Stomach (tissue), 4 donors: ENCODE measurements around the gene TEX30.

ENCODE experiments used
- CTCF ChIP-seq, 7 experiments: fragments of 450-650 bp in 4 of 7; fragments of 200-600 bp in 3 of 7; sonication (generic) in 3 of 7; IDR thresholded peaks; one replicate each; pipeline ENCODE4 v1.5.1; 2016 to 2019; ENCODE audit warnings: antibody characterized with exemption in 7 of 7, control low read depth in 2 of 7, mild to moderate bottlenecking in 1 of 7
- EP300 ChIP-seq: sonication (generic); formaldehyde crosslinking; IDR thresholded peaks from one replicate; pipeline ENCODE4 v1.6.1; 2017; ENCODE audit warnings: antibody characterized with exemption
- POLR2A ChIP-seq, 4 donors: fragments of 450-650 bp; IDR thresholded peaks; one replicate each; pipeline ENCODE4 v1.6.1; 2016; ENCODE audit warnings: antibody characterized with exemption in 4 of 4, control low read depth in 2 of 4, mild to moderate bottlenecking in 1 of 4, moderate library complexity in 1 of 4

GRCh38 chr13:102814025-102814607 lies 40.5 kb upstream of the TEX30 start:
- no peak for TF ChIP-seq CTCF (IDR thresholded peaks at IDR 0.05)
- no peak for TF ChIP-seq POLR2A (IDR thresholded peaks at IDR 0.05)
- TF ChIP-seq EP300: no peak
